Central memory CD8-positive, alpha-beta T cell (primary cell): ENCODE results near the gene IFTAP.
"Not testable (repeated sequence)": the region's sequence is repeated elsewhere in the genome, so short reads cannot be mapped to it uniquely, and the experiment has no call there.

Source experiments
- ATAC-seq: fragments of 150-1000 bp; cut with Tn5 transposase; replicated peaks from 2 replicates; pipeline ENCODE4 v1.10.0; 2022; ENCODE audit warnings: mild to moderate bottlenecking, moderate FRiP score, moderate number of reproducible peaks; ENCODE audit not compliant: poor library complexity, severe bottlenecking; ENCODE audit errors: extremely low read depth
- DNase-seq, 2 donors: peaks; one replicate each; pipeline ENCODE4 v3.0.0; 2021; ENCODE audit warnings: low spot score in 2 of 2
- H3K27ac Mint-ChIP-seq: one replicate; pipeline ENCODE4 v1.8.0; 2022; ENCODE audit warnings: low read depth, mild to moderate bottlenecking, moderate library complexity, mixed read lengths
- H3K27me3 Mint-ChIP-seq: one replicate; pipeline ENCODE4 v1.8.0; 2022; ENCODE audit warnings: mixed read lengths
- H3K36me3 Mint-ChIP-seq: one replicate; pipeline ENCODE4 v1.8.0; 2022; ENCODE audit warnings: mild to moderate bottlenecking, moderate library complexity, mixed read lengths; ENCODE audit not compliant: insufficient read depth
- H3K4me1 Mint-ChIP-seq: one replicate; pipeline ENCODE4 v1.8.0; 2022; ENCODE audit warnings: mixed read lengths
- H3K4me3 Mint-ChIP-seq: one replicate; pipeline ENCODE4 v1.8.0; 2022; ENCODE audit warnings: mild to moderate bottlenecking, moderate library complexity, mixed read lengths
- H3K9me3 Mint-ChIP-seq: one replicate; pipeline ENCODE4 v1.8.0; 2022; ENCODE audit warnings: mixed read lengths

The IFTAP gene

DNA sequence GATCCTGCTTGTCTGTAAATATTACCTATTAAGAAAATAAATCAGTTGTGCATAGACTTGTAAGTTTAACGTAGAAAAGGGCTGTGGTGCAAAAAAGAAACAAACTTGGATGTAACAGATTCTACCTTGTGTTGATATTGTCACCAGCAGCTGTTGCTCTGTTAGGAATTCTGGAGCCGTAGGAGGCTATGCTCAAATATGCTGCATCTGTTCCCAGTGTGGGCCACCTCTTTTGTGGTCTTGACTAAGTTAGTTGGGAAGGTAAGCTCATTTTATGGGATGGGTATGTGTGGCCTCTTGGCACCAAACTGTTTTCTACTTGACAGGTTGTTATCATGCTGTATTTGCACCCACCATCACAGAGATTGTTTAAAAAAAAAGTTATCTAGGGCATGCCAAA is 33.2 kb downstream of the IFTAP start:
- Mint-ChIP-seq H3K27ac (no peak overlapping the region), H3K4me1 (no peaks in the 10 kb centered on the region), H3K9me3 (no peaks in the 10 kb centered on the region), H3K27me3 (peaks cover 72% of the 10 kb centered on the region), H3K4me3 (no peak overlapping the region), H3K36me3 (peaks cover 3% of the 10 kb centered on the region)
- ATAC-seq (no peak), DNase-seq (no peak)

DNA sequence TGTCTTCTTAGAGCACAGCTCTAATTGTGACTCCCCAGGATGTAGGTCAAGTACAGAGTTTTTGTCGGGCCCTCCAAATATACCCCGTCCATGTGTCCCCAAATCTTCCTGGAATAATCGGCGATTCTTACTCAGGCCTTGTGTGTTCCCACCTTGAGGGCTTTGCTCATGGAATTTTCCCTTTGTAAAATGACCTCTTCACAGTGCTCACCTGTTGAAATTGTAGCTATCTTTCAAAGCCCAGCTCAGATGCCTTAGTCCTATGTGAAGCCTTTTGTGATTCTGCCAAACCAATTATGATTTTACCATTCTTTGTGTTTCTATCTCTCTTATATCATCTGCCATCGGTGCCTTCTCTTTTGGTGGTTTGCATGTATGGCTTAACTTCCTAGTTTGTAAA is 33.8 kb downstream of the IFTAP start:
- DNase-seq (no peak), ATAC-seq (no peak)
- peaks cover 3% of the 10 kb centered on the region for H3K36me3 Mint-ChIP-seq
- H3K27me3 Mint-ChIP-seq: peaks cover 76% of the 10 kb centered on the region
- H3K4me3 Mint-ChIP-seq: no peak overlapping the region
- no peaks in the 10 kb centered on the region for H3K9me3 Mint-ChIP-seq
- H3K4me1 Mint-ChIP-seq: no peaks in the 10 kb centered on the region
- H3K27ac Mint-ChIP-seq: no peak overlapping the region

DNA sequence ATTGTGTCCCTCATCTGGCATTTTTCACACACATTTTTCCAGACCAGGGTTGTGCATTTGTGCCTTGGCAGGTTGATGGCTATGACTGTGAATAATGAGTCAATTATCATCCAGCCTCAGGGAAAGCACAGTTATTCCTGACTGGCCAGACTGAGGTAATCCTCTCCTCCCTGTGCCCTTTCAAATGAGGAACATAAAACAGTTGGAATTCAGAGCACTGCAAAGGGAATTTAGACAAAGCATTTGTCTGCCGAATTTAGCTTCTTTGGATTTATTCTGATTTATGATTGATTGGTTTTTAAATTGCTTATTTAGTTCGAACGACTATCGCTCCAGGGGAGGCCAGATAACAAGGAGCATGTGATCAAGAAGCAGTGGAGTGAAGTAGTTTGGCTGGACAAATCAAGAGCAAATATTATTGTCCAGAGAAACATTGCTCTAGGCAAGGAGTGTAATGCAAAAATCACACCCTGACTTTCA is 34.5 kb downstream of the IFTAP start:
- no peak for ATAC-seq
- Mint-ChIP-seq H3K27ac (no peak overlapping the region), H3K27me3 (peaks cover 81% of the 10 kb centered on the region), H3K36me3 (peaks cover 3% of the 10 kb centered on the region), H3K4me3 (no peak overlapping the region), H3K9me3 (no peaks in the 10 kb centered on the region), H3K4me1 (no peaks in the 10 kb centered on the region)
- DNase-seq: no peak

GRCh38 chr11:36631774-36632173 is 37.5 kb downstream of the IFTAP start:
- no peaks in the 10 kb centered on the region for H3K4me1 Mint-ChIP-seq
- H3K9me3 Mint-ChIP-seq: no peaks in the 10 kb centered on the region
- no peaks in the 10 kb centered on the region for H3K36me3 Mint-ChIP-seq
- no peak overlapping the region for H3K27ac Mint-ChIP-seq
- DNase-seq: no peak
- peaks cover 67% of the 10 kb centered on the region for H3K27me3 Mint-ChIP-seq
- no peak overlapping the region for H3K4me3 Mint-ChIP-seq
- ATAC-seq: no peak

DNA sequence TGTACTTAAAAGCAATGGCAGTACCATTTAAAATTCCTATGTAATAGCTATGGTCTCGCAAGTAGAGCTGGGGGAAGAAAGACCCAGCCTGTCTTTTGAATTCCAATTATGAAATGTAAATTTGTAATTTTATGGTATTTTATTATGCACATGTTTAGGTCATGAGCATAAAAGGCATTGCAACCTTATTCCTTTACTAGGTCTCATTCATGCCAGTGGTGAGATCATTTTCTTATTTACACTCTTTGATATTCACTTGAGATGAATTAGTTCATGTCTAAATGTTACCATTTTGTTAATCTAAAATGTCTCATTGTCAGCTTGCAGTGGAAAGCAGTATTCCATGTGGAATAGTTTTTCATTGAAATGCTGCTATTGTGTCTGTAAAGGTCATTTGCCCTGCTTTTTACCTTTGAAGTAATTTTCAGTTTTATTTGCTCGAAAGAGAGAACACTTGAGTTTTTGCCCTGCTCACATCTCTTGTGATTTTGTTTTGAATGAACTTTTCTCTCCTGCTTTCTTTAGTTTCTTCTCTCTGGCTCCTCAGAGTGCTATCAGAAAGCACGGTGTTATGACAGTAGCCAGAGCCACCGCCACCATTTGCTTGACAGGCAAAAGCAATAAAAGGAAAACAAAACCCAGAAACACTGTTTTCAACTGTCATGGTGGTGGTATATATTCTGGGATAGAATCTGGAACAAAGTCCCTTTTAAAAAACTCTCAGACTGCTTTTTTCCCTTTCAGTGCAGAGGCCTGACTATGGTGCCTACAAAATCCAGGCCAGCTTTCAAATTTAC is 41.0 kb downstream of the IFTAP start:
- Mint-ChIP-seq H3K4me3 (no peak overlapping the region), H3K27ac (no peak overlapping the region), H3K4me1 (no peaks in the 10 kb centered on the region), H3K9me3 (no peaks in the 10 kb centered on the region), H3K36me3 (no peaks in the 10 kb centered on the region), H3K27me3 (peaks cover 49% of the 10 kb centered on the region)
- ATAC-seq (no peak), DNase-seq (no peak)

DNA sequence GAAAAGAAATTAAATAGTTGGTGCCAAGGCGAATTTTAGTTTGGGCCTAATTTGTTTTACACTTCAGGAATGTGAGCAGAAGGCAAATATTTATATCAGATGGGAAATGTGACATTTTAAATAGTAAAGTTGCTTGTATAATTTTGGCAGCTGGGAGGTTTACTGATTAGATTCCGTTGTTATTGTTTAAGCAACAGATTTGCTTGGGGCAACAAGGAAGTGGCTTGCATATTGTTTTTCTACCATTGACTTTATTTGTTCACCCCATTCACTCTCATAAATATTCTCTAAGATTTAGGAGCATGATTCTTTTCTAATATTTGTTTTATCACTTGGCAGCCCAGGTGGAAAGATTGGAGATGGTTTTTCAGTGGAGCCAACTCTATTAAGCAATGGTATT is 44.3 kb downstream of the IFTAP start:
- peaks cover 55% of the 10 kb centered on the region for H3K27me3 Mint-ChIP-seq
- no peaks in the 10 kb centered on the region for H3K9me3 Mint-ChIP-seq
- H3K27ac Mint-ChIP-seq: no peak overlapping the region
- H3K4me3 Mint-ChIP-seq: no peak overlapping the region
- no peak for ATAC-seq
- DNase-seq: no peak
- no peaks in the 10 kb centered on the region for H3K36me3 Mint-ChIP-seq
- no peaks in the 10 kb centered on the region for H3K4me1 Mint-ChIP-seq

- DNase-seq (no peak), ATAC-seq (no peak)
- no peaks in the 10 kb centered on the region for H3K4me1 Mint-ChIP-seq
- H3K36me3 Mint-ChIP-seq: no peaks in the 10 kb centered on the region
- H3K4me3 Mint-ChIP-seq: no peak overlapping the region
- H3K27me3 Mint-ChIP-seq: peaks cover 53% of the 10 kb centered on the region
- H3K27ac Mint-ChIP-seq: no peak overlapping the region
- no peaks in the 10 kb centered on the region for H3K9me3 Mint-ChIP-seq
These were observed 63.4 kb downstream of the IFTAP start for GRCh38 chr11:36657610-36658267.

DNA sequence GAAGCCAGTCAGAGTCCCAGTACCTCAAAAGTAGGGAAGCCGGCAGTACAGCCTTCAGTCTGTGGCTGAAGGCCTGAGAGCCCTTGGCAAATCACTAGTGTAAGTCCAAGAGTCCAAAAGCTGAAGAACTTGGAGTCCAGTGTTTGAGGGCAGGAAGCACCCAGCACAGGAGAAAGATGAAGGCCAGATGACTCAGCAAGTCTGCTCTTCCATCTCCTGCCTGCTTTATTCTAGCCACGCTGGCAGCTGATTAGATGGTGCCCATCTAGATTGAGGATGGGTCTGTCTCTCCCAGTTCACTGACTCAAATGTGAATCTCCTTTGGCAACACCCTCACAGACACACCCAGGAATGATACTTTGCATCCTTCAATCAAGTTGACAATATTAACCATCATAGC is 67.1 kb downstream of the IFTAP start:
- not testable (repeated sequence) for H3K4me1 Mint-ChIP-seq, ATAC-seq, DNase-seq, H3K27ac Mint-ChIP-seq, H3K4me3 Mint-ChIP-seq, H3K9me3 Mint-ChIP-seq, H3K36me3 Mint-ChIP-seq
- peaks cover 26% of the 10 kb centered on the region for H3K27me3 Mint-ChIP-seq

DNA sequence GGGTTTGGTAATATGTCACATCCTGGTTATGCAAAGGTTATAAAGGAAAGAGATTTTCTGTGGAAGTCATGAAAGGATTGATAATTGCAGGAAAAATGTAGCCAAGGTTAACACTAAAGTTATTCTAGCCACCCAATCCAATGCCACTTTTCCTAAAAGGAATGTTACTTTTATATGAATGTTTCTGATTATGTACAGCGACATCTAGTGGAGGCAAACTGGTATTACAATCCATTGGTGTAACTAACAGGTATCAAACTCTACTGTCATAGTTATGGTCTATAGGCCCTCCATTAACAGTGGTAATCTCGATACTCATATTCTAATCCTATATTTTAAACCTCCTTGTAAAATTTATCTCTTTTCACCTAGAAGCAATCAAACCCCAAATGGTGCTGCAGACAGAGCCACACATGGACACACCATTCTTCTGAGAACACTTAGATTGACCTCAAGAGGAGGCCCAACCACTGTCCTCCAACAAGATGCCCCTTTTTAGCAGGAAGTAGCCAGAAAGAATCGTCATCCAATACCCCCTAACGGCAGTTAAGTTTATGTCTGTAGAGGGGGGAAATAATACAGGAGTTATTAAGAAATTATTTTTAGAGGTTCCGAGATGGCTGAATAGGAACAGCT is 78.6 kb downstream of the IFTAP start:
- H3K27ac Mint-ChIP-seq: no peak overlapping the region
- ATAC-seq (no peak), DNase-seq (no peak)
- peaks cover 39% of the 10 kb centered on the region for H3K27me3 Mint-ChIP-seq
- no peaks in the 10 kb centered on the region for H3K36me3 Mint-ChIP-seq
- H3K4me1 Mint-ChIP-seq: no peaks in the 10 kb centered on the region
- H3K9me3 Mint-ChIP-seq: no peaks in the 10 kb centered on the region
- no peak overlapping the region for H3K4me3 Mint-ChIP-seq

GRCh38 chr11:36679547-36679946 is 85.2 kb downstream of the IFTAP start:
- H3K4me3 Mint-ChIP-seq, DNase-seq, H3K4me1 Mint-ChIP-seq, H3K9me3 Mint-ChIP-seq, ATAC-seq, H3K27ac Mint-ChIP-seq, H3K36me3 Mint-ChIP-seq: not testable (repeated sequence)
- H3K27me3 Mint-ChIP-seq: peaks cover 59% of the 10 kb centered on the region

DNA sequence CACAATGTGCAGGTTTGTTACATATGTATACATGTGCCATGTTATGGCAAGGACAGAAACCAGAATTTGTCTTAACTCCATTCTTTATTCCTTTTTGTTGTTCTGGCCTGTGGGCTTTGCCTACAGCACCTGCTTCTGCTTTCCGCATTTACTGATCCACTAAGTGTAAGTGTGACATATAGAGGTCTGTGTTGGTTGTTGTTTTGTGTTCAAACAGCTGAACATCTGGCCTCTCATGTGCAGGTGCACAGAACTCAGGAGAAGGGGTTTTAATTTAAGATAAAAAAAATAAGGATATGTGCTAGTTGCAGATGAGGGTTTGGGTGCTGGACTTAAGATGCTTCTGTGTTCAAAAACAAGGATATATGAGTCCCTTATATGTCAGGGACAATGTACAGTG is 89.5 kb downstream of the IFTAP start:
- DNase-seq (no peak), ATAC-seq (no peak)
- no peaks in the 10 kb centered on the region for H3K4me1 Mint-ChIP-seq
- H3K27me3 Mint-ChIP-seq: peaks cover 66% of the 10 kb centered on the region
- H3K27ac Mint-ChIP-seq: no peak overlapping the region
- H3K36me3 Mint-ChIP-seq: peaks cover 2% of the 10 kb centered on the region
- H3K9me3 Mint-ChIP-seq: no peaks in the 10 kb centered on the region
- H3K4me3 Mint-ChIP-seq: no peak overlapping the region

- no peak for DNase-seq
- H3K4me3 Mint-ChIP-seq: no peak overlapping the region
- H3K27me3 Mint-ChIP-seq: peaks cover 77% of the 10 kb centered on the region
These were observed 90.8 kb downstream of the IFTAP start for GRCh38 chr11:36684840-36685801.

More at GRCh38 chr11:36684840-36685801, 90.8 kb downstream of the IFTAP start:
- ATAC-seq: peak; percentile 71
- H3K9me3 Mint-ChIP-seq: no peaks in the 10 kb centered on the region
- no peaks in the 10 kb centered on the region for H3K4me1 Mint-ChIP-seq
- H3K36me3 Mint-ChIP-seq: peaks cover 2% of the 10 kb centered on the region
- H3K27ac Mint-ChIP-seq: no peak overlapping the region
